Measurements from ENCODE around the gene MAGI2. TPM values are rescaled to one million over a fixed set of nuclear protein-coding genes. Genes with fewer than 3 reads are reported as not detected.

Gene MAGI2
- total and polyA plus RNA-seq, 4 donors, result 0.37 to 4.1 (median 1.4) TPM

GRCh38 chr7:77980087-77980713 lies 1473.3 kb downstream of the MAGI2 start:
- DNase-seq (ENCODE audit: low spot score), result no peak
- no peak overlapping the region for H3K27ac ChIP-seq (ENCODE audit: low read depth in 1 of 2, low read length in 2 of 2)
- TF ChIP-seq RXRA (IDR thresholded peaks at IDR 0.05), result no peak
- no peak for TF ChIP-seq MAX (IDR thresholded peaks at IDR 0.05)
- no peak for TF ChIP-seq RAD21 (IDR thresholded peaks at IDR 0.05)
- TF ChIP-seq YY1 (IDR thresholded peaks at IDR 0.05), result no peak
- no peak for TF ChIP-seq NR2F2 (IDR thresholded peaks at IDR 0.05)
- no peak for TF ChIP-seq HNF4G (IDR thresholded peaks at IDR 0.05)
- no peak for TF ChIP-seq ZBTB33 (IDR thresholded peaks at IDR 0.05)
- no peak for TF ChIP-seq GABPA (IDR thresholded peaks at IDR 0.05 in 1 of 2, conservative IDR thresholded peaks at IDR 0.05 in 1 of 2)
- TF ChIP-seq JUND (IDR thresholded peaks at IDR 0.05), result no peak
- TF ChIP-seq FOXA1 (IDR thresholded peaks at IDR 0.05), result no peak
- no peak for TF ChIP-seq ATF3 (IDR thresholded peaks at IDR 0.05)
- no peak for TF ChIP-seq EGR1 (IDR thresholded peaks at IDR 0.05; ENCODE audit: low read depth in 2 of 2)
- WGBS, result 77% methylated on average over 3 of the region's 3 CpGs
- no peaks in the 10 kb centered on the region for H3K27me3 ChIP-seq (ENCODE audit: control insufficient read depth in 4 of 4, insufficient read depth in 4 of 4, low read length in 3 of 4)
- no peaks in the 10 kb centered on the region for H3K4me1 ChIP-seq (ENCODE audit: control insufficient read depth in 4 of 4, insufficient read depth in 4 of 4, low read length in 3 of 4)
- no peaks in the 10 kb centered on the region for H3K36me3 ChIP-seq (ENCODE audit: control insufficient read depth in 4 of 4, insufficient read depth in 3 of 4, low read depth in 1 of 4, low read length in 3 of 4)
- H3K9ac ChIP-seq (ENCODE audit: low read depth in 1 of 2, low read length in 2 of 2), result no peak overlapping the region
- no peak overlapping the region for H3K4me3 ChIP-seq (ENCODE audit: low read depth in 1 of 3, low read length in 3 of 3)
- no peaks in the 10 kb centered on the region for H3K9me3 ChIP-seq (ENCODE audit: control insufficient read depth in 4 of 4, low read length in 3 of 4)

GRCh38 chr7:77979219-77979618 lies 1474.2 kb downstream of the MAGI2 start:
- no peak for TF ChIP-seq JUND (IDR thresholded peaks at IDR 0.05)
- no peak for TF ChIP-seq HNF4A (conservative IDR thresholded peaks at IDR 0.05)
- no peak for TF ChIP-seq MAX (IDR thresholded peaks at IDR 0.05)
- TF ChIP-seq SP1 (IDR thresholded peaks at IDR 0.05), result no peak
- no peak for TF ChIP-seq FOXA1 (IDR thresholded peaks at IDR 0.05)
- no peak for TF ChIP-seq RXRA (IDR thresholded peaks at IDR 0.05)
- no peak for TF ChIP-seq RAD21 (IDR thresholded peaks at IDR 0.05)
- no peak for DNase-seq (ENCODE audit: low spot score)
- Histone ChIP-seq H3K9me3 (ENCODE audit: control insufficient read depth in 4 of 4, low read length in 3 of 4) (no peaks in the 10 kb centered on the region), H3K36me3 (ENCODE audit: control insufficient read depth in 4 of 4, insufficient read depth in 3 of 4, low read depth in 1 of 4, low read length in 3 of 4) (no peaks in the 10 kb centered on the region), H3K4me3 (ENCODE audit: low read depth in 1 of 3, low read length in 3 of 3) (no peak overlapping the region), H3K27me3 (ENCODE audit: control insufficient read depth in 4 of 4, insufficient read depth in 4 of 4, low read length in 3 of 4) (no peaks in the 10 kb centered on the region), H3K4me1 (ENCODE audit: control insufficient read depth in 4 of 4, insufficient read depth in 4 of 4, low read length in 3 of 4) (no peaks in the 10 kb centered on the region), H3K27ac (ENCODE audit: low read depth in 1 of 2, low read length in 2 of 2) (no peak overlapping the region), H3K9ac (ENCODE audit: low read depth in 1 of 2, low read length in 2 of 2) (no peak overlapping the region)
- 74% methylated on average over 5 of the region's 5 CpGs for WGBS

GRCh38 chr7:77975672-77976480 lies 1477.6 kb downstream of the MAGI2 start:
- Histone ChIP-seq H3K27me3 (ENCODE audit: control insufficient read depth in 4 of 4, insufficient read depth in 4 of 4, low read length in 3 of 4) (no peaks in the 10 kb centered on the region), H3K36me3 (ENCODE audit: control insufficient read depth in 4 of 4, insufficient read depth in 3 of 4, low read depth in 1 of 4, low read length in 3 of 4) (no peaks in the 10 kb centered on the region), H3K4me3 (ENCODE audit: low read depth in 1 of 3, low read length in 3 of 3) (no peak overlapping the region), H3K27ac (ENCODE audit: low read depth in 1 of 2, low read length in 2 of 2) (no peak overlapping the region), H3K9me3 (ENCODE audit: control insufficient read depth in 4 of 4, low read length in 3 of 4) (no peaks in the 10 kb centered on the region), H3K9ac (ENCODE audit: low read depth in 1 of 2, low read length in 2 of 2) (no peak overlapping the region), H3K4me1 (ENCODE audit: control insufficient read depth in 4 of 4, insufficient read depth in 4 of 4, low read length in 3 of 4) (no peaks in the 10 kb centered on the region)
- no peak for DNase-seq (ENCODE audit: low spot score)
- WGBS, result 85% methylated on average over 2 of the region's 2 CpGs
- TF ChIP-seq JUND (IDR thresholded peaks at IDR 0.05), result no peak
- no peak for TF ChIP-seq SP1 (IDR thresholded peaks at IDR 0.05)
- no peak for TF ChIP-seq FOXA2 (IDR thresholded peaks at IDR 0.05)
- no peak for TF ChIP-seq HNF4A (conservative IDR thresholded peaks at IDR 0.05)
- TF ChIP-seq MAX (IDR thresholded peaks at IDR 0.05), result no peak
- TF ChIP-seq TAF1 (conservative IDR thresholded peaks at IDR 0.05), result no peak
- no peak for TF ChIP-seq NR2F2 (IDR thresholded peaks at IDR 0.05)
- no peak for TF ChIP-seq ATF3 (IDR thresholded peaks at IDR 0.05)
- no peak for TF ChIP-seq EGR1 (IDR thresholded peaks at IDR 0.05; ENCODE audit: low read depth in 2 of 2)
- no peak for TF ChIP-seq RXRA (IDR thresholded peaks at IDR 0.05)
- TF ChIP-seq CTCF (IDR thresholded peaks at IDR 0.05; ENCODE audit: low read depth, low read length, missing input control), result no peak
- no peak for TF ChIP-seq RAD21 (IDR thresholded peaks at IDR 0.05)
- TF ChIP-seq YY1 (IDR thresholded peaks at IDR 0.05), result no peak
- no peak for TF ChIP-seq FOXA1 (IDR thresholded peaks at IDR 0.05)
- no peak for TF ChIP-seq HNF4G (IDR thresholded peaks at IDR 0.05)

Measured in liver (tissue), 9 donors.